IPS-NIHi11 (cell line): ENCODE results near the gene ANKS1B.
"Not testable (repeated sequence)": the region's sequence is repeated elsewhere in the genome, so short reads cannot be mapped to it uniquely, and the experiment has no call there.

Experiments used
- DNase-seq: peaks from one replicate; pipeline ENCODE4 v3.0.0; 2012; ENCODE audit warnings: mixed read lengths, low spot score

ANKS1B gene

DNA sequence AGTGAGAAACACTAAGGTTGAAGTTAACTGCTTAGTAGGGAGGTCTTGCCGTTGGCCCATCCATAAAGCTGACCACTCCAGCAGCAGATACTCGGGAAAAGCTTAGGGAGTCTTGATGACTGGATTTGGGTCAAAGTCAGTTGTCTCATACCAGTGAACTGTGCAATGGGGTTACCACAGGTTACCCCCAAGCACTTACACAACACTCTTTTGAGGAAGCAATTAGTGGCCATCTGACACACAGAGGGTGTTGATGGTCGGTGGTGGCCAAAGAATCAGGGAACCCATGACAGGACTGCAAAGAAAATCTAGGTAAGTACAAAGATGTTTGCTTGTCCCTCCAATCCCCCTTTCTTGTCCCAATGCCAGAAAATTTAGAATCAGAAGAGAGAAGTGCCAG, 929.4 kb downstream of the ANKS1B start:
- DNase-seq, result no peak

DNA sequence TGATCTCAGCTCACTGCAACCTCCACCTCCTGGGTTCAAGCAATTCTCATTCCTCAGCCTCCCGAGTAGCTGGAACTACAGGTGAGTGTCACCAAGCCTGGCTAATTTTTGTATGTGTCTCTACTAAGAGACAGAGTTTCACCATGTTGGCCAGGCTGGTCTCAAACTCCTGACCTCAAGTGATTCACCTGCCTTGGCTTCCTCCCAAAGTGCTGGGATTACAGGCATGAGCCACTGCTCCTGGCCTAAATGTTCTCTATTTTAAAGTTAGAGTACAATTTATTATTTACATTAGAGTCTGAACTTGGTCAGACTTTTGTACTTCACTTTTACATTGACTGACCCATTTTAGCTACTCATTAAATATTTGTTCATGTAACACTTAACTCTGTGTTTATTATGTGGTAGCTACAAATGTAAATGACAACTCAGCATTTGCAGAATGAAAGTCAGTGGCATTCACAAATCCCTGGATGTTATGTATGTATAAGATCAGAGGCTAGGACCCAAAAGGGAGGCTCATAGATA, 930.1 kb downstream of the ANKS1B start:
- no peak for DNase-seq

DNA sequence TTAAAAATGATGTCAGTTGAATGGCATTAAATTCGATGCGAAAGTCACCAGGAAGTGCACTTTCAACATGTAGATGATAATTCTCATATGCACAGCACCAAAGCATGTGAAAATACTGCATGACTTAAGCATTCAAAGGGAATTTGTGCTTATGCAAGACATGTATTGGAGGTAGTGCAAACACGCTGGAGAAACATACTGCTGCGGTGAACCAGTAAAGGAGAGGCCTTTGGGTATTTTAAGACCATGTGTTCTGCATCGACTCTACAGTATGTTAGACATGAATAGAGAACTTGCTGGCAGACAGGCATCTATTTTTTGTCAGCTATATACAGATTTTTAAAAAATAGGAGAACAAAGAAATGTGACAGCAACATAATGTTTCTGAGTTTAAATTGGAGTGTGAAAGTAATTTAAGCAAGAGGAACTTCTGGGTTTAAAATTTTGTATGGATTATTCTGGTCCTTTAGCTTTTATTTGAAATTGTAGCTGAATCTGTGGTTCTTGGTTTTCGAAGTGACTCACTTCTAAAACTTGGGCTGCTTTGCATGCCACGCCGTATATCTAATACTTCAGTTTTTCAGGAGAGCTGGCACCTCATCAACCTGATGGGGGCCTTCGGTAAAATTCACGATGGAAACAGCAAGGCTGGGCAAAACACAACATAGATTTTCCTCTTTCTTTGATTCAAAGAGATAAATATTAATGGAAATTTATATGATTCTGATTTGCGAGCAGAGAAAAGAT, 930.9 kb downstream of the ANKS1B start:
- no peak for DNase-seq

DNA sequence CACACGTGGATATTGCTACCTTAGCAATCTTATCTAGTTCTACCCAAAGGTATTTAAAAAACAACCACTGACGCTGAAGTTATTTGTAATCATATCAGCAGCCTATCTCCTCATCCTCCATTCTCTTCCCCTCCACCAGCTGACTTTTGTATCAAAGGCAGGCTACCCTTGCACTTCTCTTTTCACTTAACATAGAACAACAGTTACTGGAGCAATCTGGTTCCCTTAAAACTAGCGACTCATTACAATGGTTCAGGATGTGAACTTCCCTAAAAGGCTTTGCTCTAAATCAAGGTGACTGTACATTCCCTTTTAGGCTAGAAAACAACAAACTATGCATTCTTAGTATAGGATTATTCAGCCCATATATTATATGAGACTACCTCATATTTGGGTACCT, 935.0 kb downstream of the ANKS1B start:
- DNase-seq, result no peak

DNA sequence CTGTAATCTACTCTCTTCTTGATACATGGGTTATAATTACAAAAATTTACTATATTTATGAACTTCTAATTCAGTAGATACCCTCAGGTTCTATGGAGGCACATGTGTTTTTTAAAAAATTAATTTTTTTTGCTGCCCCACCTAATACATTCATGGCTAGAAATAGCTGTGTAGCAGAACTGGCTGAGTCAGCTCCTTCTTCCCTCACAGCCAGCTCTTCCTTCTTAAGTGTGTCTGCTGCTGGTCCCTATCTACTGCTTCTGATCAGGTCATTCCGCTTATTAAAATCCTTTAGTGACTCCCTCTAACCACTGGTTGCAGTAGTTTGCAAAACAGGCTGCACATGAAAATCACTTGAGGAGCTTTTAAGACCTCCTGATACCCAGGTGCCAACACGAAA, 939.6 kb downstream of the ANKS1B start:
- DNase-seq, result no peak

DNA sequence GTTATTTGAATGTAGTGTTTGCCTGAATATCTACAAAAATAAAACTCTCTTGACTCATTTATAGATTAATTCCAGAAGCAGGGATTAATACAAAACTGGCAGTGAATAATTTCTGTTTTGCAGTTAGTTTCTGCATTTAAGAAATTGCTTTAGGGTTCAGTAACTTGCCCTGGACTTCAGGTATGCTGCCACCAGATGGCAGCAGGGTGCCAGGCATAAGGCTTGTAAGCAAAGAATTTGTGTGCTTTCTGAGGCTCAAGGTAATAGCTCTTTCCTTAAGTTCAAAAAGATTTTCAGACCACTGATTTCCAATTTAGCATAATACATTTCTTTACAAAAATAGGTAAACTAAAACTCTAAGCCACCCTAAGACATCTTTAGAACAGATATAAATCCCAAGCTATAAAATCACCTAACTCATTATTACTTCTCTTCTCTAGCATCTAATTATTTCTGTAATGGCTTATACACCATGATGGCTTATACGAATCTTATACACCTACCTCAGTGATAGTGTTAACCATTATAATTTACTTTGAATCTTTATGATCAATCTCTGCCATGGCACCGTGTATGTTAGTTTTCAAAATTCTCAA, 941.3 kb downstream of the ANKS1B start:
- peak; percentile 53 for DNase-seq

DNA sequence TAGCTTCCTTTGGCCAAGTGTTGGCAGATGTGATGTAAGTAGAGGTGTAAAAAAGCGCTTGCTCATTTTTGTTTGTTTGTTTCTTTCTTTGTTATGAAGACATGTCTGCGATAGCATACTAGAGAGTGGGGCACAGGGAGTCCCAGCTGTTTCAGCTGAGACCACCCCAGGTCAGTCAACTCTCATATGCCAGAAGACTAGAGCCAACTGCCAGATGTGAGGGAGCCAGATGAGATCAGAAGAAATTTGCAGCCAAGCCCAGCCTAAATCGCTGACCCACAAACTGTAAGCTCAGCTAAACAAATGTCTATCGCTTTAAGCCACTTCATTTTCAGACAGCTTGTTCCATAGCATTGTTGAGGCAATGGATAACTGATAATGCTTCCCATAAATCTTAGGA, 942.5 kb downstream of the ANKS1B start:
- DNase-seq, result no peak

DNA sequence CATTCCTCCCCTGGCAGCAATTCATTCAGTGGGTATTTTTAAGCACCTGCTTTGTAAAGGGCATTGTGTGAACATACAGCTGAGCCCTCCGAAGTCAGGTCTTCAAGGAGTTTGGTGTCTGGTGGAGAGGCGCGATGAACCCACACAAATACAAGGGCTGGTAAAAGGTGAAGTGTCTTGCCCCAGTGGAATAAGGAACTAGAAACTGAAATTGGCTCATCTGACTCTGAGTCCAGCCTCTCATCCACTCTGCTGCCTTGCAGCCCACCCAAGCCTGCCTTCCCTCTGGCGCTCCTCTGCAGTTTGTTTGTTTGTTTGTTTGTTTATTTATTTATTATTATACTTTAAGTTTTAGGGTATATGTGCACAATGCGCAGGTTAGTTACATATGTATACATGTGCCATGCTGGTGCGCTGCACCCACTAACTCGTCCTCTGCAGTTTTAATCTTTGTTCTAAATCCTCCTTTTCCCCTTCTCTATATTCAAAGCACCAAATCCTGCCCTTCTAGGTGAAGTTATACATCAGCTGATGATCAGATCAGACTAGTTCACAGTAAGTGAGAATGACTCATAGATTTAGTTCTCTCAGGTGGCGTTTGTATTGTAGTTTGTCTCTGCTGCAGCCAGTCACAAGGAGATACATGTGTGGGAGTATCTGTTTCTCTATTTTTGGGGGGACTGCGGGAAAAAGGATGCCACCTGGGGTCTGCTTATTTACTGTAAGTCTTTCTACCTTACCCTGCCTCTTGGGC, 945.2 kb downstream of the ANKS1B start:
- no peak for DNase-seq

DNA sequence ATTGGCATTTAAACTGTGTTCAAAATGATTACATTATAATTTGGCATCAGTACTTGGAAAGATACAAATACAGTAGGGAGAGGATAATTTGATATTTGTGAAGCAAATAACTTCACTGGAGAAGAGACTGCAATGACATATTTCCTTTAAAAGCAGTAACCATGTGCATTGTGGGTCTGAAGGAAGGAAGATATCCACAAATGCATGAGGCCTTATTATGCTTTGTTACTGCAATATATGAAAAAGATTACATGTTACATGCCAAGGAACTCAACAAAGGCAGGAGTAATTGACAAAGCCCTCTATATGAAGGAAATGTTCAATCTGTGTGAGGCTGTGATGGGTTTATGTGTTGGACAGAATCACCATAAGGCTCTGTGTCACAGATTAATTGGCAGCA, 948.2 kb downstream of the ANKS1B start:
- no peak for DNase-seq

DNA sequence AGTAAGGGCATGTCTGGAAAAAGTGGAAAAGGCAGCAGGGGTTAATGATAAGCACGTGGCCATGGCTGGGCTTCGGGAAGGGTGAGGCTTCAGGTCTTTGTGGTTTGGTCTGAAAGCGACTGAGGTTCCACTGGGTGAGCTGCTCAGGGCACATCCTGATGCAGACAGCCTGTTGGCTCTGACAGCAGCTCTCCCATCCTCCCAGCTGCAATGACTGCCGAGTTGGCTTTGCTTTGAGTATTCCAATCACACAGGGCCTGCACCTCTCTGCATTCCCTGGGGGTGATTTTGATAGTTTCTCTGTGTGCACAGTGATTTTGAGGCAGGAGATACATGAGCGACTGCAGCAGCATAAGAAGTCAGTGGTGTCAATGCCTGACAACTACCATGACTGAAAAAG, 948.9 kb downstream of the ANKS1B start:
- no peak for DNase-seq

DNA sequence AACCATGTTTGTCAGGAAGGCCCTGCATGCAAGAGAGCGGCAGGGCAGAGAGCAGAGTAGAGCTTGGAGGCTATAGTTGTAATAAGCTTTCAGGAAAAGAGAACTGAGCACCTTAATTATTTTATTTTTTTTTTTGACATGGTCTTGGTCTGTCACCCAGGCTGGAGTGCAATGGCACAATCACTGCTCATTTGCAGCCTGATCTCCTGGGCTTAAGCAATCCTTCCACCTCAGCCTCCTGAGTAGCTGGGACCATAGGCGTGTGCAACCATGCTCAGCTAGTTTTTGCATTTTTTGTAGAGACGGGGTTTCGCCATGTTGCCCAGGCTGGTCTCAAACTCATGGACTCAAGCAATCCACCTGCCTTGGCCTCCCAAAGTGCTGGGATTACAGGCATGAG, 950.5 kb downstream of the ANKS1B start:
- DNase-seq, result not testable (repeated sequence)

DNA sequence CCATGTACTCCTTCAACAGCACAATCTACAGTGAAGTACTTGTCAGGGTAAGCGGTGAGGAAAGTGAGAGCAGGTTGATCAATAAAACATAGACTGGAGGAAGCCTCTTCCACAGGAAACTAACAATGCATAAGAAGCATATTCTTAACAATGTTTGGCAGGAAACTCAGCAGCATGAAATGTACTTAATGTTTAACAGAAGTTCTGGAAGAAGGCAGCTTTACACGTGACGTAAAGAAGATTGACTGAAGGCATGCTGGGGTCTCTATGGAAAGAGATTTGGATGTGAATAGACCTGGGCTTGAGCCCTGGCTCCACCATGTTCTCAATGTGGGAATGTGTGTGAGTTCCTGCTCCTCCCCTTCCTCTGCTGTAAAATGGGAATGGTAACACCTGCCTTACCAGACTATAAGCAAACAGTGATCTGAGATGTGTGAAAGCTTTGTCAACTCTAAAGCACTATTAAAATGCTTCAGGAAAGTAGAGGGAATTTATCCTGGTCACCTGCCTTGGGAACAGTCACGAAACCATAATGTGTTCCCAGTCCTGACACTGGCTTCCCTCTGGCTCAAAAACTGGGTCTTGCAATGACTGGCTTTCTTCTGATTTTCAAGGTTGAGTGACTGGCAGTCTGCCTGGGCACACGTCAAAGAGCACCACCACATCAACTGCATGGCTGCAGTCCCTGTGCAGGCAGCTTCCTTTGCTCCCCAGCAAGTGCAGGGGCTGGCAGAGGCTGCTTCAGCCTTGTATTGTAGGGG, 955.0 kb downstream of the ANKS1B start:
- DNase-seq, result no peak

DNA sequence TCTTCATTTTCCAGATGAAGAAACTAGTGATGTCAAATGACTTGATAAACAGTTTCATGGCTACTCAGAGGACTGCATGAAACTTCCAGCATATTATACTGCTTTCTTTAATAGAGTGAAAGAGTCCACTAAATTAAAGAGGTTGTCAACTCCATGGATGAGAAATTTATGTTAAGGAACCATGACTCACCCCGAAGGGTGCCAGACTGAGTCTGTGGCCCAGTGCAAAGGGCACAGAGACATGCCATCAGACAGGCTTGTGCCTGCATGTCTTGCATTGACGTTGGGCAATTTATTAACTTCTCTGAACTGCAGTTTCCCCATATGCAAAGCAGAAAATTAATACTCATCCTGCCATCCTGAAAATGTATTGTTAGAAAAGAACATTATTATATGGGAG, 957.3 kb downstream of the ANKS1B start:
- DNase-seq, result no peak

DNA sequence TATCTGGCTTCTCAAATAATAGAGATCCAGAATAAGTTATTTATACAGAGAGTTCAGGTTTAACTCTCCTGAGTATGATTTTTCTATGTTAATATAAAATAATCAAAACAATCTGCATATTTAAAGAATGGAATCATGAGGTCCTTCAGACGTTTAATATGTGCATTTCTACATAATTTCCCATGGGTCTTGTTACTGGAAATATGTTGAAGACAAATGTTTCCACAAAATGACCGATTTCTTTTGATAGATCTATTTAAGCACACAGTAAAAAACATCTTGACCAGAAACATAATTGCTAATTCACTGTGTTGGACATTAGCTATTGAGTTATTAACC, 957.7 kb downstream of the ANKS1B start:
- no peak for DNase-seq

DNA sequence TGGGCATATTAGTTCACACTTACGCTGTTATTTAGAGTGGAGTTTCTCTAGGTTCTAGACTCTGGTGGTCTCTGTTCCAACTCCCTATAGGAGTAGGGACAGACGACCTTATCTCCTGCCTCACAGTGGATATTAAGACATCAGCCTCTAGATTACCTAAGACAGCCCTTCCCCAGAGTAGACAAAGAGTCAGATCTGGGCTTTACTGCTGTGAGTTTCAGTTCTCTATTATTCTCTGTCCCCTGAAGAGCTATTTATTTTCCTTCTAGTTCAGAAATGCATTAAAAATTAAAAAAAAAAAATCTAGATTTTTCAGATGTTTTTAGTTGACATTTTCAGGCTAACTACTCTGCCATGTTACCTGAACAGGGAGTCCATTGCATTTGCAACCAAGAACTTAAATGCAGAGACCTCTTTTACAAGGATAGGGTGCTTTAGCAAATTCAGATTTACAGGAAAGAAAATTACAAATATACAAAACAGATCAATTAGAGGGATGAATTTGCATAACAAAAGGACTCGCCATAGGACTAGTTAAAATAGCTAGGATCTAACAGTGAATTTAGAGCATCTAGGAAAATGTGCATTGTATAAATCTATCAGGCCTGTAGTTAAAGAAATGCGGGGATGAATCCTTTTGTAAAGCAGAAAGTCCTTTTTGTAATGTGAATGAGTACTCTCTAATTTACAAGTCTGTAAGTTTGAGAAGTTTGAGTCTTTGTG, 958.2 kb downstream of the ANKS1B start:
- peak; percentile 24 for DNase-seq

DNA sequence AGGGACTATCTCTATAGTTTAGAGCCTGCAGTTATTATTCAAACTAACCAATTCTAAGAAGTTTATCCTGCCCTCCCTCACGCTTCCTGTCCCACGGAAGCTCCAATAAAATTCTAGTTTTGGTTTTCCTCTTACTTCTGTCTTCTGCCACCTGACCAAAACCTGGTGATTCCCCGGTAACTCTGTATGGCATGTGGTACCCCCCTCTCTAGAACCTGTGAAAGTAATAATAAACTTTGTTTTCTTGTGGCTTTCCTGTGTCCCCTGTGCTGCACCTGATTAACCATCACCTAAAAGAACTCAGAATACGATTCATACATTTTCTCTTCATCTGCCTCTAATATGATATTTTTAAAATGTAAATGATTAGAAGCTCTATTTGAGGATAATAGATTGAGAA, 959.9 kb downstream of the ANKS1B start:
- no peak for DNase-seq

DNA sequence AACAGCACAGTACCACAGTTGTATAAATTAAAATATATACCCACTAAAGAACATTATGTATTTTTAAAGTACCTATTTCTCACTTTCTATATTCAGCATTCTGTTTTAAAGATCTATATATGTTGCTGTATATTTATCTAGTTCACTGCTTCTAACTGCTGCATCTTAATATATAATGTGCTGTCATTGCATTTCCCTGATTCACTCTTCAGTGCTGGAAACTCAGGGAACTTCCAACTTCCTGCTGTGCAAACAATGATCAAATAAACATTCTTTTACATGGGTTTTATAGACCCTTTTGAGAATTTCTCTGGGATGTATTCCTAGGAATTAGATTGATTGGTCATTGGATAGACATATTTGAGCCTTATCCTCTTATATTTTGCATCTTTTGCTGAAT, 960.5 kb downstream of the ANKS1B start:
- DNase-seq, result no peak

DNA sequence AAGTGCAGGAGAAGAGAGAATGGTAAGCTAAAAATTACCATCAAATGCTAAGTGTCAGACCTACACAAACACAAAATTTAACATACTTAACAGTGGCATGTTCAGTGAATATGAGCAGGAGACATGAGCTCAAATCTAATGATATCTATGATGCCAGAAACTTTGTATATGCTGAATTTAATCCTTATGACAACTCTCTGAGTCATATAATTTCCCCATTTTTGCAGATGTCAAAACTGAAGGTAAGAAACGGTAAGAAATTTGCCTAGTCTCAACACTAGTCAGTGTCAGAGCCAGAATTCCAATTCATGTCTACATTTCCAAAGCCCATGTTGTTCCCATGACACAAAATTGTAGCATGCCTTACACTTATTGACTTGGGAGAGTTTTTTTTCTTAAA, 963.9 kb downstream of the ANKS1B start:
- no peak for DNase-seq

DNA sequence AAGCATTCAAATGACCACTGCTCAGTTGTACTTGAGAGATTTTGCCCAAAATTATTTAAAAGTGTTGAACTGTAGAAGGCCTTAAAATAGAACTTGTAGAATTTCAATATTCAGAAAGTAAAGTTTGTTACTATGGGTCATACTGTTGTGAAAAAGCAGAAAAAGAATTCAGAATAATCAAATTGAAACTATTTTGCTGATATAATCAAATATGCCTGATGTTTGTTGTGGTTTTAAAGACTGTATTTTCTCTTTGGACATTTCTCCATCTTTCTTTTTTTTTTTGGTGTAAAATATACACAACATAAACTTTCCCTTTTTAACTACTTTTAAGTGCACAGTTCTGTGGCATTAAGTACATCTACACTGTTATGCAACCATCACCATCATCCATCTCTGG, 964.9 kb downstream of the ANKS1B start:
- DNase-seq, result no peak

DNA sequence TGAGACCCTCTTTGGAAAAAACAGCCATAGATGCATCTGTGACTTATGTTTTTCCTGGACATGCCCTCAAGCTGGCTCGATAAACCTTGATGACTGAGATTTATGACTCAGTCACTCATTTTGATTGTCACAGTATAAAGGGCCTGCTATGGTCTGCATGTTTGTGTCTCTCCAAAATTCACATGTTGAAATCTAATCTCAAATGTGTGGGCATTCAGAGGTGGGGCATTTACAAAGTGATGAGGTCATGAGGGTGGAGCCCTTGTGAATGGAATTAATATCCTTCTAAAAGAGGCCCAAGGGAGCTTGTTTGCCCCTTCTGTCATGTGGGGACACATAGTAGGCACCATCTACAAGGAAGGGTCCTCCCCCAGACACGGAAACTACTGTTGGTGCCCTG, 966.8 kb downstream of the ANKS1B start:
- DNase-seq, result no peak

DNA sequence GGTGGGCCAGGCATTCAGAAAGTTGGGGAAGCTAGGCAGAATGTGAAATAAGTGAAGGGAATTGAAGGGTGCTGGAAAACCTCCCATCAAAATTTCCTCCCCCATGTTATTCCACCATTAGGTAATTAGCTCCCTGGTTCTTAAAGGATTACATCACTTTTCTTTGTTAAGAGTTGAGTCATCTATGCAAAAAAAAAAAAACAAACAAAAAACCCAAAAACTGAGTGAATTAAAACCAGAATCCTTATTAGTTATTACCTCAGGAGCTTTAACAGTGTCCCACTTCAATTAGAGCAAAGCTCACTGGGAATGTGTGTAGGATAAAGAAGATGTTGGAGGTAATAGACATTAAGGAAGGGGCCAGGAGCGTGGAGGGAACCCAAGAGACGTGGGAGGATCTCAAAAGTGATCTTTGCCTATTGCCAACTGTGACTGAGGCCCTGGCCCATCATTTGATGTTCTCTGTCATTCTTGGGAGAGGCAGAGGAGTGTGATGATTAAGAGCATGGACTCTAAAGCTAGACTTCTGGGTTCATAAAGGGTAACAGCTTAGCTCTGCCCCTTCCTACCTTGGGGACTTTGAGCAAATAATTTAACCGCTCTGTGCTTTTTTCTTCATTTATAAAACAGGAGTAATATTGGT, 975.0 kb downstream of the ANKS1B start:
- no peak for DNase-seq
